ENCODE data around the gene EHD1. TPM values are rescaled to one million over a fixed set of nuclear protein-coding genes. Genes with fewer than 3 reads are reported as not detected.
A peak's percentile ranks its signal among the peaks of the same experiment; 100 is the strongest.

EHD1 gene
- total RNA-seq, 2 donors from 2014 or later = 39.7 to 43.8 TPM

DNA sequence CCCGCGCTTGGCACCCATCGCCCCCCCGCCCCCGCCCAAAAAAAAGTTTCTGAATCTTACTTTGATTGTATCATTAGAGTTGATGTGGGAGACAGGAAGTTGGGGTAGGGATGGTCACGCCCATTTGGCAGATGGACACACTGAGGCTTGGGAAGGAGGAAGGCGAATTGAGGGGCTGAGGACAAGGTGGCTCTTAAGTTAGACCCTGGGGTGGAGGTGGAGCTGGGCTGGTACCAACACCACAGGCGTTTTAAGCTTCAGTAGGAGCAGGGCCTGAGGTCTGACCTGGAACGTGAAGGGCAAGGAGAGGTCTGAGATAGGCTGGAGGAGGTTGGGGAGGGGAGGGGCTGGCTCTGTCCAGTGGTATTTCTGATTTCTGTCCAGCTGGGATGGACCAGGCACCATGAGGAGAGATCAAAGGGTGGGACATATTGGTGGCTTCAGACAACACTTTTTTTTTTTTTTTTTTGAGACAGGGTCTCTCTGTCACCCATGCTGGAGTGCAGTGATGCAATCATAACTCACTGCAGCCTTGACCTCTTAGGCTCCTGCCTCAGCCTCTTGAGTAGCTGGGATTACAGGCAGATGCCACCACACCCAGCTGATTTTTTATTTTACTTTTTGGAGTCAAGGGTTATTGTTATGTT lies 33.2 kb downstream of the EHD1 start:
- Mint-ChIP-seq H3K4me3 (peak overlapping the region; percentile 74), H3K36me3 (ENCODE audit: low read depth) (no peaks in the 10 kb centered on the region), H3K27ac (peak overlapping the region; percentile 74), H3K9me3 (no peaks in the 10 kb centered on the region), H3K27me3 (ENCODE audit: insufficient read depth) (no peaks in the 10 kb centered on the region), H3K4me1 (peaks cover 25% of the 10 kb centered on the region)
- DNase-seq = no peak
- H3K27ac ChIP-seq (ENCODE audit: low read depth, low read length) = no peak overlapping the region
- H3K9ac ChIP-seq (ENCODE audit: extremely low read depth, low read length, poor library complexity, severe bottlenecking) = no peak overlapping the region
- H3K9me3 ChIP-seq (ENCODE audit: control insufficient read depth, low read length) = no peaks in the 10 kb centered on the region
- H3K4me3 ChIP-seq (ENCODE audit: low read length) = peak overlapping the region; percentile 82
- TF ChIP-seq, protein P1, sequence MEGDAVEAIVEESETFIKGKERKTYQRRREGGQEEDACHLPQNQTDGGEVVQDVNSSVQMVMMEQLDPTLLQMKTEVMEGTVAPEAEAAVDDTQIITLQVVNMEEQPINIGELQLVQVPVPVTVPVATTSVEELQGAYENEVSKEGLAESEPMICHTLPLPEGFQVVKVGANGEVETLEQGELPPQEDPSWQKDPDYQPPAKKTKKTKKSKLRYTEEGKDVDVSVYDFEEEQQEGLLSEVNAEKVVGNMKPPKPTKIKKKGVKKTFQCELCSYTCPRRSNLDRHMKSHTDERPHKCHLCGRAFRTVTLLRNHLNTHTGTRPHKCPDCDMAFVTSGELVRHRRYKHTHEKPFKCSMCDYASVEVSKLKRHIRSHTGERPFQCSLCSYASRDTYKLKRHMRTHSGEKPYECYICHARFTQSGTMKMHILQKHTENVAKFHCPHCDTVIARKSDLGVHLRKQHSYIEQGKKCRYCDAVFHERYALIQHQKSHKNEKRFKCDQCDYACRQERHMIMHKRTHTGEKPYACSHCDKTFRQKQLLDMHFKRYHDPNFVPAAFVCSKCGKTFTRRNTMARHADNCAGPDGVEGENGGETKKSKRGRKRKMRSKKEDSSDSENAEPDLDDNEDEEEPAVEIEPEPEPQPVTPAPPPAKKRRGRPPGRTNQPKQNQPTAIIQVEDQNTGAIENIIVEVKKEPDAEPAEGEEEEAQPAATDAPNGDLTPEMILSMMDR (conservative IDR thresholded peaks at IDR 0.05) = no peak
- H3K4me1 ChIP-seq (ENCODE audit: control insufficient read depth, insufficient read depth, low read length) = peaks cover 5% of the 10 kb centered on the region
- WGBS, 2 experiments (ENCODE audit: insufficient coverage in 1 of 2, insufficient read length in 1 of 2) = 30 to 85% methylated on average over 2 to 9 of the region's 9 CpGs
- no peaks in the 10 kb centered on the region for H3K27me3 ChIP-seq (ENCODE audit: control insufficient read depth, insufficient read depth, low read length, poor library complexity, severe bottlenecking)
- no peaks in the 10 kb centered on the region for H3K36me3 ChIP-seq (ENCODE audit: control insufficient read depth, insufficient read depth, low read length)

DNA sequence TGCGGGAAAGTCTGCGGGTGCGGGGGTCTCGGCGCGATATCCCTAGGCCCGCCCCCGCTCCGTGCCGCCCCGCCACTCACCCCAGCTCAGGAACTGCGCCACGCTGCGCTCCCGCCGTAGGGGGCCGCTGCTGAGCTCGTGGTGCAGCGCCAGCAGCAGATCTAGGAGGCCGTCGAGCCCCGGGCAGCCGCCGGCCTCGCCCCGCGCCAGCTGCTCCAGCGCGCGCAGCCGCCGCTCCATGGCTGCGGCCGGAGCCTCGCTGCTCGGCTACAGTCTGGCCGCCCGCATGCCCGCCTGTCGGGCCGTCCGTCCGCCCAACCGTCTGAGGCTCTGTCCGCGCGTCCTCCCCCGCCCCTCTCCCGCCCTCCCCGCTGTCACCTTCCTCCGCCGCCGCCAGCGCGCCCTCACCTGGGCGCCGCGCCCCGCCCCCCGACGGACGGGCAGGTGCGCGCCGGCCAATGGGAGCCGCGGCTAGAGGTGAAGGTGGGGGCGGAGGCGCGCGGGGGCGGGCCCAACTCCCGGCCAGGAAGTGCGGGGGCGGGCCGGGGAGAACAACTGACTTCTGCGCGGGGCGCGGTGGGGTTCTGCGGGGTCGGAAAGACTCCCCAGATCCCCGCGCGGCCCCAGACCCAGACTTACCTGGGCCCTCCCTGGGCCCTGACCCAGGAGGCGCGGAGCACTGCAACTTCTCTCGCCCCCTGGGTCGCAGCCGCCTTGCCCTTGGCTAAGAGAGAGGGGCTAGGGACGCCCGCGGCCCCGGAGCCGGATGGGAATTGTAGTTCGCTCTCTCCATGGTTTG lies 33.9 kb downstream of the EHD1 start, which contains the start of gene CDC42BPG:
TSS of gene CDC42BPG (minus strand) at position 324 of the 799 bp plus-strand sequence. CDS start at position 240, 84 bp downstream.
- Mint-ChIP-seq H3K9me3 (no peaks in the 10 kb centered on the region), H3K27me3 (ENCODE audit: insufficient read depth) (no peaks in the 10 kb centered on the region), H3K27ac (peak within 1 kb of the TSS; percentile 74), H3K4me1 (peaks cover 25% of the 10 kb centered on the region), H3K4me3 (peak within 1 kb of the TSS; percentile 74), H3K36me3 (ENCODE audit: low read depth) (peaks cover 1% of the 10 kb centered on the region)
- Histone ChIP-seq H3K4me3 (ENCODE audit: low read length) (peak within 1 kb of the TSS; percentile 82), H3K27ac (ENCODE audit: low read depth, low read length) (no peak within 1 kb of the TSS), H3K36me3 (ENCODE audit: control insufficient read depth, insufficient read depth, low read length) (no peaks in the 10 kb centered on the region), H3K4me1 (ENCODE audit: control insufficient read depth, insufficient read depth, low read length) (peaks cover 5% of the 10 kb centered on the region), H3K27me3 (ENCODE audit: control insufficient read depth, insufficient read depth, low read length, poor library complexity, severe bottlenecking) (no peaks in the 10 kb centered on the region), H3K9me3 (ENCODE audit: control insufficient read depth, low read length) (no peaks in the 10 kb centered on the region), H3K9ac (ENCODE audit: extremely low read depth, low read length, poor library complexity, severe bottlenecking) (no peak within 1 kb of the TSS)
- WGBS, 2 experiments (ENCODE audit: insufficient coverage in 1 of 2, insufficient read length in 1 of 2) = 0 to 1% methylated on average over 6 to 96 of the region's 96 CpGs
- TF ChIP-seq, protein P1 (conservative IDR thresholded peaks at IDR 0.05) = peak; percentile 65
- DNase-seq = peak; percentile 96

DNA sequence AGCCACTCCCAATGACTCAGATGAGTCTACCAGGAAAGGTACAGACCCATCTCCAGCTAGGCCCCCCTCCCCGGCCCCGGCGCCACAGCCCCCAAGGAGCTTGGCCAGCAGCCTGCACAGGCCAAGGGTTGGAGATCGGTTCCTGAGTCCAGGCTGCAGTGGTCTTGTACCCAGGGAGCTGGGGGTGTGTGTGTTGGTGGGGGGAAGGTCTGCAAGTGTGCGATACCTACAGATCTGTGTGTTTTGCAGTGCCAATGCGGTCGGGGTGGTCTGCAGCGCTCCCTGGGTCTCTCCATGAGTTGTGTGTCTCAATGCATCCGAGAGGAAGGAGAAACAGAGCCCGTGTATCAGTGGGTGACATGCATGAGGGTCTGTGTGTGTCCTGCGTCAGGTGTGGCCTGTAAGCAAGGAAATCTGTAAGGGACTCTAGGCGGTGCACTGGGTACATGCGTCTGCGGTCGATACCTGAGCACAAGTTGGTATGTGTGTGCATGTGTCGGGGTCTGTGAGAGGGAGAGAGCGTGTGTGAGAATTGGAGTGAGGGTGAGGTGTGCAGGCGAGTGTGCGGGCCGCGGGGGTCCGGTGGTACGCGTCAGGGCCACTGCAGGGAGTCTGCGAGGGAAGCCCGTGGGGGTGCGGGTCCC lies 34.6 kb downstream of the EHD1 start:
- peak; percentile 69 for DNase-seq
- peak overlapping the region; percentile 82 for H3K4me3 ChIP-seq (ENCODE audit: low read length)

More for the DNA sequence above, 34.6 kb downstream of the EHD1 start:
- H3K27me3 Mint-ChIP-seq (ENCODE audit: insufficient read depth) = no peaks in the 10 kb centered on the region
- H3K4me3 Mint-ChIP-seq = peak overlapping the region; percentile 74
- no peaks in the 10 kb centered on the region for H3K9me3 ChIP-seq (ENCODE audit: control insufficient read depth, low read length)
- no peaks in the 10 kb centered on the region for H3K36me3 ChIP-seq (ENCODE audit: control insufficient read depth, insufficient read depth, low read length)
- peaks cover 25% of the 10 kb centered on the region for H3K4me1 Mint-ChIP-seq
- no peak overlapping the region for H3K27ac ChIP-seq (ENCODE audit: low read depth, low read length)
- H3K36me3 Mint-ChIP-seq (ENCODE audit: low read depth) = peaks cover 4% of the 10 kb centered on the region
- no peak overlapping the region for H3K9ac ChIP-seq (ENCODE audit: extremely low read depth, low read length, poor library complexity, severe bottlenecking)
- peak overlapping the region; percentile 38 for H3K27ac Mint-ChIP-seq
- TF ChIP-seq, protein P1 (conservative IDR thresholded peaks at IDR 0.05) = no peak
- peaks cover 5% of the 10 kb centered on the region for H3K4me1 ChIP-seq (ENCODE audit: control insufficient read depth, insufficient read depth, low read length)
- 46 to 55% methylated on average over 17 to 27 of the region's 27 CpGs for WGBS, 2 experiments (ENCODE audit: insufficient coverage in 1 of 2, insufficient read length in 1 of 2)
- no peaks in the 10 kb centered on the region for H3K9me3 Mint-ChIP-seq
- H3K27me3 ChIP-seq (ENCODE audit: control insufficient read depth, insufficient read depth, low read length, poor library complexity, severe bottlenecking) = no peaks in the 10 kb centered on the region
